GM21447 (cell line): ENCODE results near the gene TMEM63B.

Source experiments
- ATAC-seq: cut with Tn5 transposase; IDR thresholded peaks from one replicate; pipeline ENCODE4 v1.9.1; 2021; ENCODE audit not compliant: unreplicated experiment

The TMEM63B gene

GRCh38 chr6:44116641-44117382 lies 10.5 kb upstream of the TMEM63B start:
- no peak for ATAC-seq

GRCh38 chr6:44117397-44118128 lies 9.8 kb upstream of the TMEM63B start:
- ATAC-seq, result no peak

GRCh38 chr6:44119704-44120262 lies 7.6 kb upstream of the TMEM63B start:
- no peak for ATAC-seq

- ATAC-seq, result no peak
Observed at GRCh38 chr6:44120692-44121443, 6.5 kb upstream of the TMEM63B start.

- ATAC-seq, result no peak
Observed at GRCh38 chr6:44122801-44123200, 4.6 kb upstream of the TMEM63B start.

GRCh38 chr6:44123544-44123943 lies 3.8 kb upstream of the TMEM63B start:
- ATAC-seq, result no peak

GRCh38 chr6:44126320-44127149 lies 819 bp upstream of the TMEM63B start:
- peak; percentile 69 for ATAC-seq

GRCh38 chr6:44128020-44128917 lies 915 bp downstream of the TMEM63B start:
- ATAC-seq, result no peak

- ATAC-seq, result no peak
Observed at GRCh38 chr6:44129841-44130322, 2.5 kb downstream of the TMEM63B start.

- ATAC-seq, result no peak
Observed at GRCh38 chr6:44131892-44132291, 4.5 kb downstream of the TMEM63B start.

GRCh38 chr6:44132476-44132875 lies 5.1 kb downstream of the TMEM63B start:
- ATAC-seq, result no peak

- no peak for ATAC-seq
Observed at GRCh38 chr6:44133003-44133931, 5.9 kb downstream of the TMEM63B start.

- ATAC-seq, result no peak
Observed at GRCh38 chr6:44133981-44134711, 6.8 kb downstream of the TMEM63B start.

GRCh38 chr6:44135173-44135758 lies 7.9 kb downstream of the TMEM63B start:
- no peak for ATAC-seq

- ATAC-seq, result no peak
Observed at GRCh38 chr6:44135875-44136274, 8.5 kb downstream of the TMEM63B start.

GRCh38 chr6:44138717-44139350 lies 11.5 kb downstream of the TMEM63B start:
- ATAC-seq, result no peak

- ATAC-seq, result no peak
Observed at GRCh38 chr6:44139351-44139743, 12.0 kb downstream of the TMEM63B start.
